Stimulated activated CD8-positive, alpha-beta memory T cell treated with anti-CD3 and anti-CD28 coated beads, Interleukin-7, amount 100 ng/mL, for 48 hours (primary cell): ENCODE results near the gene GLP2R.
"Not testable (repeated sequence)": the region's sequence is repeated elsewhere in the genome, so short reads cannot be mapped to it uniquely, and the experiment has no call there.

Experiments used
- DNase-seq, 2 donors: peaks; one replicate each; pipeline ENCODE4 v3.0.0-alpha.2; 2020; ENCODE audit warnings: low read depth in 1 of 2; ENCODE audit errors: extremely low read depth in 1 of 2

Gene GLP2R, protein sequence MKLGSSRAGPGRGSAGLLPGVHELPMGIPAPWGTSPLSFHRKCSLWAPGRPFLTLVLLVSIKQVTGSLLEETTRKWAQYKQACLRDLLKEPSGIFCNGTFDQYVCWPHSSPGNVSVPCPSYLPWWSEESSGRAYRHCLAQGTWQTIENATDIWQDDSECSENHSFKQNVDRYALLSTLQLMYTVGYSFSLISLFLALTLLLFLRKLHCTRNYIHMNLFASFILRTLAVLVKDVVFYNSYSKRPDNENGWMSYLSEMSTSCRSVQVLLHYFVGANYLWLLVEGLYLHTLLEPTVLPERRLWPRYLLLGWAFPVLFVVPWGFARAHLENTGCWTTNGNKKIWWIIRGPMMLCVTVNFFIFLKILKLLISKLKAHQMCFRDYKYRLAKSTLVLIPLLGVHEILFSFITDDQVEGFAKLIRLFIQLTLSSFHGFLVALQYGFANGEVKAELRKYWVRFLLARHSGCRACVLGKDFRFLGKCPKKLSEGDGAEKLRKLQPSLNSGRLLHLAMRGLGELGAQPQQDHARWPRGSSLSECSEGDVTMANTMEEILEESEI

DNA sequence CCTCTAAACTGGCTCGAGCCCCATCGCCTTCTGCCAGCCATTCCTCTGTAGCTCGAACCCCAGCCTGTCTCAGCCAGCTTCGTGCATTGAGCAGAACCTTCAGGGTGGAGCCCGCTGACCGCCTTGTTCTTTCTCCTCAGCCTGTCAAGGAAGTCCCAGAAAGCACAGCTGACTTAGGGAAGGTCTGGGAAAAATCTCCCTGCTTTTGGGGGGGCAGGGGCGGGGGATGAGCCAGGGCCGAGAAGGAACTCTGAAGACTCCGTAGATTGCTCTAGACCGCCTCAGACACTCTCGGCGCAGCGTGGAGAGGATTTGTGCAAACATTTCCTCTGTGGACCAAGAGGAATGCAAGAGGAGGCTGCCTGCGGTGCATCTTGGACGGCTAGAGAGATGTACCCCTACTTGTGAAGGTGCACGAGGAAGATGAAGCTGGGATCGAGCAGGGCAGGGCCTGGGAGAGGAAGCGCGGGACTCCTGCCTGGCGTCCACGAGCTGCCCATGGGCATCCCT, at the start of gene GLP2R:
Gene GLP2R, plus strand, starts transcription at position 284 of the 510 bp plus-strand sequence. Its CDS starts 140 bp downstream, at position 424.
- DNase-seq: no peak

- no peak for DNase-seq
Observed at GRCh38 chr17:9776911-9777310, 48.8 kb upstream of the GLP2R start.

DNA sequence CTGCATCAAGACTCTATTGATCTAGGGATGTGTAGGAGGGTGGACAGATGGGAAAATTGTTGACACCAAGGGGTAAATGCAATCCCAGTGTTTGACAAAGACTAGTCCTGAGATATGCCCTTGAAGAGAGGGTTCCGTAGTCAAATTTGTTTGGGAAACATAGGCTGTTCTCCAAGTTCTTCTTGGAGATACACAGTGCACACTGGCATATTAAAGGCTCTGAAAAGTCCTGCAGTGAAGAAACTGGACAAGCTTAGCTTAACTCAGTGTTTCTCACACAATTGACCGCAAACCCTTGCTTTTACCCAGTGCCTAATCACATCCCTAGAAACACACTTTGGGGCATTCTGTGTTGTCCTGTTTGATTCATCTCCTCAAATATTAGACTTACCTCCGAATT, 45.2 kb upstream of the GLP2R start:
- no peak for DNase-seq

GRCh38 chr17:9783050-9783449, 42.7 kb upstream of the GLP2R start:
- DNase-seq: no peak

DNA sequence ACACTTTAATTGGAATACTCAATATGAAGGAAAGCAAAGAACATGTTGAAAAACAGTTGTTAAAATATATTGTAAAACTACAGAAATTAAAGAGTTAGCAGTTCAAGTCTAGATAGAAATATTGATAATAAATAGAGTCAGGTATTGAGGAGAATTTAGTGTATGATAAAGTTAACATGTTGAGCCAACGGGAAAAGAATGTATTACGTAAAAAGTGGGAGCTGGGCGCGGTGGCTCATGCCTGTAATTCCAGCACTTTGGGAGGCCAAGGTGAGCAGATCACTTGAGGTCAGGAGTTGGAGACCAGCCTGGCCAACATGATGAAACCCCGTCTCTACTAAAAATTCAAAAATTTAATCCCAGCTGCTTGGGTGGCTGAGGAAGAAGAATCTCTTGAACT, 42.3 kb upstream of the GLP2R start:
- DNase-seq: not testable (repeated sequence)

DNA sequence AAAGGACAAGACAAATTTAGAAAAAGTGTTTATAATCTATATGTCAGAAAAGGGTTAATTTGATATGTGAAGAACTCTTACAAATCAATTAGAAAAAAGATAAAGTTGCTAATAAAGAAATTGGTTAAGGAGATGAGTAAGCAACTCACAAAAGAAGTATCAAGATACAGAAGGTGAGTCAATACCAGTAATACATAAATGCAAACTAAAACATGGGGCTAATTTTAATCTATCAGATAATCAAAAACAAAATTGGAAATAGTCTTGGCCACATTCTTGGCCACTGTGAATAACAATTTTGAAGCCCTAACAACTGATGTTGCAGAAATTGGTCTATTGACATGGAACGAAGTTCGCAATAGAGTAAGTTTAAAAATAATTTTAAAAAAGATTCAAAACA, 41.2 kb upstream of the GLP2R start:
- no peak for DNase-seq

DNA sequence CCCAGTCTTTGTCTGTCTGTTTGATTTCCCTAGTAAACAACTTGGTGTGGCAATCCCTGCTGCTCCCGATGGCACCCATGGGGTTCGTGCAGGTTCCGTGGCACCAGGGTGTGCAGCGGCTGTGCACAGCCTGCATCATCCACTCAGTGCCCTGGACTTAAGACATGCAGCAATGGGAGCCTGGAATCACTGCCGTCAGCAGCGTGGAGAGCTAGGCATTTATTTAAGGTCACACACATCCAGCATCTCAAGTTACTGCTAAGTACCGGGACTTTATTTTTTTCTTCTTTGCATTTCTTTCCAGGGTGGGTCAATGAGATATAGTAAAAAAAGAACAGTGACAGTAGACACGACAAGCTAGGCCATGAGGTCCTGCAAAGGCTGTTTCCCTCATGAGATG, 37.1 kb upstream of the GLP2R start:
- DNase-seq: no peak

GRCh38 chr17:9790316-9790715, 35.4 kb upstream of the GLP2R start:
- no peak for DNase-seq

GRCh38 chr17:9790889-9791876, 34.5 kb upstream of the GLP2R start, which contains the start of gene DHRS7C:
TSS of gene DHRS7C (minus strand) at chr17:9791592. CDS start at chr17:9791284, 308 bp downstream.
- DNase-seq: no peak

DNA sequence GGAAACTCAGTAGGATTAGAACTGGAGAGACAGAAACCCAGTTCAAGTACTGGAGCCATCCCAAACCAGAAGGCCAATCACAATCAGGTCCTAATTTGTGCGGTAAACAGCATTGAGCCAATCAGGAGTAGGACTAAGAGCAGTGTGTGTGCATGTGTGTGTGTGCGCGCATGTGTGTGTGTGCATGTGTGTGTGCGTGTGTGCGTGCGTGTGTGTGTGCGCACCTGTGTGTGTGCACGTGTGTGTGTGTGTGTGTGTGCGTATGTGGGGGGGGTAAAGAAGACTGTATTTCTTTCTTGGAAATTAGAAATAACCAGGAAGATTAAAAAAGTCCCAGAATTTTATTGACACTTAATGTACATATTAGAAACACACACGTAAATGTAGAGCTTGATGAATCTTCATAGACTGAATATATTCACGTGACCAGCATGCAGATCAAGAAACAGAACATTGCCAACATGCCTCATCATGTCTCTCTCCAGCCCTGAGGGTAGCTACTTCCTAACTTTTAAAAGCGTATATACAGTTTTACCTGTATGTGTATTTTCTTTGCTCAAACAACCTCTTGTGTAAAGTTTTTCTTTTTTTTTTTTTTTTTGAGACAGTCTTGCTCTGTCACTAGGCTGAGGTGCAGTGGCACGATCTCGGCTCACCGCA, 33.4 kb upstream of the GLP2R start:
- DNase-seq: no peak

DNA sequence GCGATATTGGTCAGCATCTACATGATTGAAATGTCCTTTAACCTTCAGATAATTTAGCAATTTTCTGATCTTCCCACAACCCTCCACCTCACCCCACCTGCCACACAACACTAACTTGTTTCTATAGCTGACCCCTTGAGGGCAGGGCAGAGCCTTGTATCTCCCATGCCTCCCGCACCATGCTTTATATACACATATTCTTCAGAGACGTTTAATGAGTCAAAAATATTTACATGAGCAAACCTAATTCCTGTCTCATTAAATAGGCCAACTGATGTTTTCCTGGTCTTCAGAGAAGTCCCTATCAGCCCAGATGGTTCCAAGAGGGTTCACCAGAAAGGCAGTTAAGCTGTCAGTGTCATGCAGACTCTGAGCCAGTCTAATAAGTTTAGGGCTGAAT, 27.7 kb upstream of the GLP2R start:
- no peak for DNase-seq

DNA sequence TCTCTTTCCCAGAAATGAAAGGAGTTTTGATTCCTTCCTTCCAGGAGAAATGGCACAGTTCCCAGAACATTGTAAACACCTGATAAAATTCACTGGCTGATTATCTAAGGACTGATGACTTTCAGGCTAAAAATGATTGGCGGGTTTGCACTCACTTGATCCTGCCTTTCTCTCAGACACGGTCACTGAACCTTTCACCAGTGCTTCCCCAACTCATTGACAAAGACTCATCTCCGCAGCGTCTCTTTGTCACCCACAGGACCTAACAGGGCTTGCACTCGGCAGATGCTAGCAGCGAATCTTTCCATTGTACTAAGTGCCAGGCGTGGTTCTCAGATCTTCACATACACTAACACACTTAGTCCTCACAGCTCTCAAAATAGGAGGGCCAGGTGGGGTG, 27.0 kb upstream of the GLP2R start:
- no peak for DNase-seq

DNA sequence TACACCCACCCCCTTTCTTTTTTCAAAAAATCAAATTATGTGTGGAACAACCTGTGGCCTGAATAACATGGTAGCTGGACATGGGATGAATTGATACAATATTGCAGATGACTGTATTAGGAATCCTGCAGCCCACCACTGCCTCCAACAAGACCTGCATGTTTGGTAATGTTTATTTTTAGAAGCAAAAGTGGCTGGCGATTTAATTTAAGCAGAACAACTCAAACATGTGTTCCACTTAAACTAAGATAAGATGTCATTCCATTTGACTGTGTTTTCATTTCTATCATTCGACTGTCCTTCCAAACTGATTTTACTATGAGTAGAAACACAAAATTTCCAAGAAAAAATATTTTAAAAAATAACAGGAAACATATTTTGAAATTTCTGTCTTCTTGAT, 24.2 kb upstream of the GLP2R start:
- no peak for DNase-seq

DNA sequence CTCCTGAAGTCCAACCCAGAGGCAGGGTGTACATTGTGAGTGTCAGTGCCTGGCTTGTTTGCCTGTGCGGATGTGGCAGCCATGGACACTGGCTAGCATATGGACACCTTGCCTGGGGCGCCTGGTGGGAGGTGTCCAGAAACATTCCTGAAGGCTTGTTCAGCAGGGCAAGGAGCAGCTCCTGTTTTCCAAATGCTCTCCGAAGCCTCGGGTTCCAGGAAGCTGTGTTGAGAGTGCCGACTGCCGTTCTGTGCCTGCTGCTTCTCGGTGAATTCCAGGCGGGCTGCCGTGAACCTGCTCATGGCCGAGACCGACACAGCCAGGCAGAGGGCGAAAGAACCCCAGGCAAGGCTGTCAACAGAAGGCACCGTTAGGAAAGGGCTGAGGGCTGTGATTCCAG, 23.4 kb upstream of the GLP2R start:
- DNase-seq: no peak

DNA sequence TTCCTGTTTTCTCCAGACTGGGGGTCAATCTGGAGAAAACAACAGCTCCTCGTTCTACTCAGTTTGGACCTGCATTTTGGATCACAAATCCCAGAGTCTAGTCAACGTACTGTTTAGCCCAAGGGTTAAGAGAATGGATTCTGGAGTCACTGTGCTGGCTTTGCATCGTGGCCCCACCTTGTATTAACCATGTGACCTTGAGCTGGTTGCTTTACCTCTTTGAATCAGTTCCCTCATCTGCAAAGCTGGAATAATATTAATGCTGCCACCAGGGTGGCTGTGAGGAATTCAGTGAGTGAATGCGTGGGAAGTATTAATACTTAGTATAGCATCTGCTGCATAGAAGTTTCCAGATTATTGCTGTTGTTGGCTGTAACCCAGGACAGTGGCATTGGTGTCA, 23.0 kb upstream of the GLP2R start:
- DNase-seq: no peak

- no peak for DNase-seq
Observed at GRCh38 chr17:9805769-9806168, 20.0 kb upstream of the GLP2R start.

DNA sequence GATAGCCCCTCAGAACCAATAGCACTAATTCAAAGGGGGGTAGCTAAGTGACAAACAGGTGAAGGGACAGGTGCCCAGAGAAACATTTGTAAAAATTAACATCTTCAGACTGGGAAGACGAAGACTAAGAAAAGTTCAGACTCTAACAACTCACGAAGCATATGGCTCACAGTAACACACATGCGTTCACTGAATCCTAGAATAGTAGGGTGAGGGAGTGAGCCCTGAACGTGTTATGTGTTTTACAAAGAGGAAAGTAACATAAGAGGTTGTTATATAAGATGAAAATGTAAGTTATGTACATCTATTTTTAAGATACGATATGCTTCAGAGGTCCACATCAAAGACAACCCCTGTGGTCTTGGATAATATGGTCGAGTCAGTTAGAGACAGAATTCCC, 19.0 kb upstream of the GLP2R start:
- no peak for DNase-seq

GRCh38 chr17:9809409-9809808, 16.3 kb upstream of the GLP2R start:
- no peak for DNase-seq

- DNase-seq: no peak
Observed at GRCh38 chr17:9810100-9810949, 15.4 kb upstream of the GLP2R start.

DNA sequence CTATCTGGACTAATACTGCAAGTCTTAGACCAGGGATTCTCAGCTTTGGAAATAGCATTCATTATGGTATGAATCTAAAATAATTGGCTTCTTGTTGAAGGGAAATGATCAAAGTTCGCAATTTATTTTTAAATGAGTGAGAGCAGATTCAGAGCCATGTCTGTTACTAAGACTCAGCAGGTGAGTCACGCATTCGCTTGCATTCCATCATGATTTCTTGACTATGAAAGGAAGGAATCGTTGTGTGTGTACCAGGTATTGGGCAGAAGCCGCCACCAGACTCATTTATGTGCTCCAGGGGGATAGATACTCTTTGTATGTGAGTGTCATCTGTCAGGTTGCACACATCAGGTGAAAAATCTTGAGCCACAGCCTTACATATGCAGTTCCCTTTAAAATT, 14.6 kb upstream of the GLP2R start:
- DNase-seq: no peak
